LHCN-M2 (cell line): ENCODE measurements around the gene PRH1. TPM values are rescaled to one million over a fixed set of nuclear protein-coding genes. Genes with fewer than 3 reads are reported as not detected.

ENCODE experiments used
- DNase-seq: peaks from one replicate; pipeline ENCODE4 v3.0.0-alpha.2; 2012; ENCODE audit warnings: low read depth
- polyA plus RNA-seq: library from polyadenylated mRNA; unstranded; fragments of >200 nt; gene quantifications from one replicate; pipeline ENCODE4 v1.2.1, GENCODE V29; 2012; ENCODE audit warnings: missing spikeins
- total RNA-seq: library from RNA; depleted of rRNA; stranded (reverse); fragments of >200 nt; gene quantifications from 2 replicates; pipeline ENCODE4 v1.2.3, GENCODE V29; 2014; rRNA removed

The PRH1 gene
- 6.6 and 8.7 TPM in 2 replicates for total RNA-seq
- 2.4 TPM for polyA plus RNA-seq

DNA sequence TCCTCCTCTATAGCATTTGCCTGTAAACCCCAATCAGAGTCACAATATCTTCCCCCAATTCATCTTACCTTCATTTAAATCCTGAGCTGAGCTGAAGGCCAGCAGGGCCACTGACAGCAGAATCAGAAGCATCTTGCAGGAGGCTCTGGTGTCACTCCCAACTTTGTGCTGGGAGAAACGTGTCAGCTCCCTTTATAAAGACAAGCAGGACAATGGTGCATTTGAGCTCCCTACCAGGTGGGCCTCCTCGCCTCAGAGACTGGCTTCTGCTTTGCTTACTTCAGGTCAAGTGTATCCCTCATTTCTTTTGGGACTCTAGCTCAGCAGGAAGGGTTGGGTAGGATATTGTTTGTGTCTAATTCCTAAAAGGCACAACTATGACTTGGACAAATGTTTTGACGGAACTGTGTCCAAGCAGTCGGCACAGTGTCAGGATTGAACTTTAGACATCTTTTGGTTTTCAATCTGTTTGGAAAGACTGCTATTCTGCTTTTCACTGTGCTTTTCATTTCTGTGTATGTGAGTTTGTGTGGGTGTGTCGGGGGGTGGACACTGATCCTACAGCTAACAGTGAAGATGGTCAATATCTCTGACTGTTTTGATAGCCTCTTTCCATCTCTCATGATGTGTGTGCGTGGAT is at the start of gene PRH1:
Gene PRH1, minus strand, starts transcription at position 170 of the 640 bp plus-strand sequence. Its CDS starts 38 bp downstream, at position 132.
- no peak for DNase-seq

DNA sequence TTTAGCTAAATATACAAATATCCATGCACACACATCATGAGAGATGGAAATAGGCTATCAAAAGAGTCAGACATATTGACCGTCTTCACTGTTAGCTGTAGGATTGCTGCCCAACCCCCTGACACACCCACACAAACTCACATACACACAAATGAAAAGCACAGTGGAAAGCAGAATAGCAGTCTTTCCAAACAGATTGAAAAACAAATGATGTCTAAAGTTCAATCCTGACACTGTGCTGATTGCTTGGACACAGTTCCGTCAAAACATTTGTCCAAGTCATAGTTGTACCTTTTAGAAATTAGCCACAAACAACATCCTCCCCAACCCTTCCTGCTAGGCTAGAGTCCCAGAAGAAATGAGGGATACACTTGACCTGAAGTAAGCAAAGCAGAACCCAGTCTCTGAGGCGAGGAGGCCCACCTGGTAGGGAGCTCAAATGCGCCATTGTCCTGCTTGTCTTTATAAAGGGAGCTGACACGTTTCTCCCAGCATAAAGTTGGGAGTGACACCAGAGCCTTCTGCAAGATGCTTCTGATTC is 44.8 kb upstream of the PRH1 start, which contains the start of gene PRH2:
Gene PRH2, plus strand, starts transcription at position 491 of the 541 bp plus-strand sequence. Its CDS starts 38 bp downstream, at position 529.
- DNase-seq: no peak

DNA sequence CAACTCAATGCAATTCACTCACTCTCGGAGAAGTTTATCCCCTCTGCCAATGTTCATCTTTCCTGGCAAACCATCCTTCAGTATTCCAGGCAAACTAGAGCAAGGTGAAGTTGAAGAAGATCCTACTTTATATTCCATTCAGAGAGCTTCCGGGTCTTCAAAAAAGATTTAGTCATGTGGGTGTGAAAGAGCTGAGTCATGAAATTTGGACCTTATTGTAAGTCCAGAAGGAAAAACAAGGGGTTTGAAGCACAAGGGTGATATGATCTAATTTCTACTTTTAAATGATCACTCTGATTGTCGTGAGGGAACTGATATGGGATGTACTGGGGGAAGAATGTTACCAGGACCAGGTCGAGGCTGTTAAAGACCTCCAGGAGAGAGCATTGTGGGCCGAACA is 42.2 kb upstream of the PRH1 start:
- no peak for DNase-seq

DNA sequence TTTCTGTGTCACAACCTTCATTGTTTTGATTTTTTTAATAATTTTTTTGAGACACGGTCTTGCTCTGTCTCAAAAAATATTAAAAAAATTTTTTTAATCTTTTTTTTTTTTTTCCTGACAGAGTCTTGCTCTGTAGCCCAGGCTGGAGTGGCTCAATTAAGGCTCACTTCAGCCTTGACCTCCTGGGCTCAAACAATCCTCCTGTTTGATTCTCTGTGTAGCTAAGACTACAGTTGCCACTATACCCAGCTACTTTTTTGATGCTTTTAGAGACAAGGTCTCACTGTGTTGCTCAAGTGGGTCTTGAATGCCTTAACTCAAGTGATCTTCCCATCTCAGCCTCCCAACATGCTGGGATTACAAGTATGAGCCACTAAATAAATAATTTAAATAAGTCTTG is 35.8 kb upstream of the PRH1 start:
- no peak for DNase-seq

DNA sequence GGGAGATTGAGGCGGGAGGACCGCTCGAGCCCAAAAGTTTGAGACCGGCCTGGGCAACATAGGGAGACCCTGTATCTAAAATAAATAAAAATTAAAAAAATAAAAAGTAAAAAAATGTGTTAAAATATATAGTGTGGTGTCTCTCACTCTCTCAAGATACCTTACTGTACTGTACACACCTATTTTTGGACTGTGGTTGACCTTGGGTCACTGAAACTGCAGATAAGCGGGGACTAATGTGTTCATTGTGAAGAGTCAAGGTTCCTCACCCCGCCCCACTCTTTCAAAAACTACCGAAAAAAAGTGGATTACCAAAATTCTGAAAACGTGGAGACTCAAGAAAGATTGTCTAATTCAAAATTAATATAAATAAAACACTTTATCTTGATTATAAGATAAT is 26.3 kb upstream of the PRH1 start:
- DNase-seq: no peak

DNA sequence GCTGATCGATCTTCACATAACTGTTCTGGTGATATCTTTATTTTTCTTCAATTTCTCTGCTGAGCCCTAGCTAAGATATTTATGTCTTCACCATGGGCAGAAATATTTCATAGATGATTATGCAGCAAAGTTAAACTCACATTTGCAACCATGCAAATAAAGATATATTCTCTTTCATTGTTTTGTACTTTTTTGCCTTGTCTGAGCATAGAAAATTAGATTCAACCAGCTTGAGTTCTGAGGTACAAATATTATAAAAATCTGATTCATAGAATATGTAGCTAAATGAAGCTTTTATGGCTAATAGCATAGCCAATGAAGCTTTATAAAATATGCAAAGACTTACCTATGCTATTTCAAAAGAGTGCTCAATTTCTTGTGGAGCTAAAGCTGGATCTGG is 25.4 kb upstream of the PRH1 start, which contains the start of gene TAS2R13:
Gene TAS2R13, minus strand, starts transcription at position 101 of the 400 bp plus-strand sequence. CDS start 264 bp downstream, outside the sequence.
- DNase-seq: no peak

DNA sequence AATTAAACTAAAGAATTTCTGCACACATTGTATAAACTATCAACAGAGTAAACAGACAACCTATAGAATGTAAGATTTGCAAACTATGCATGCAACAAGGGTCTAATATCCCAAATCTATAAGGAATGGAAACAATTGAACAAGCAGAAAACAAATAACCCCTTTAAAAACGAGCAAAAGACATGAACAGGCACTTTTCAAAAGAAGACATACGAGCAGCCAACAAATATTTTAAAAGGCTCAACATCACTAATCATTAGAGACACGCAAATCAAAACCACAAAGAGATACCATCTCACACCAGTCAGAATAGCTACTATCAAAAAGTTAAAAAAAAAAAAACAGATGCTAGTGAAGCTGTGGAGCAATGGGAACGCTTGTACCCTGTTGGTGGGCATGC is 20.6 kb upstream of the PRH1 start:
- no peak for DNase-seq

DNA sequence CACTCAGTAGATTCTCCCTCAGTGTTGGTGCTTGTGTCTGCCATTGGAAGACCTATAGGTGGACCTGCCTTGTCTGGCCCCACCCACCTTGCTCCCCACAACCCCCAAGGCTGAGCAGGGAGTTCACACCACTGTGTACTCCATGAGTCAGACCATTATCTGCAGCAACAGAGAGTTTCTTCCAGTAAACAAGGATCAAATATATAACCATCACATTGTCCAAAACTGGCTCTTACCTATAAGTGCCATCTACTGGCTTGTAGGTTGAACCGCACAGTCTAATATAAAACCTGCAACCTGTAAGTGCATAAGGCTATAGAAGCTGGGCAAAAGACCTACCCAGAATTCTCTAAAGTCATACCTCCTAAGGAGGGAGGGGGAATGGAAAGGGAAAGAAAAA is 17.4 kb upstream of the PRH1 start:
- DNase-seq: peak; percentile 4

DNA sequence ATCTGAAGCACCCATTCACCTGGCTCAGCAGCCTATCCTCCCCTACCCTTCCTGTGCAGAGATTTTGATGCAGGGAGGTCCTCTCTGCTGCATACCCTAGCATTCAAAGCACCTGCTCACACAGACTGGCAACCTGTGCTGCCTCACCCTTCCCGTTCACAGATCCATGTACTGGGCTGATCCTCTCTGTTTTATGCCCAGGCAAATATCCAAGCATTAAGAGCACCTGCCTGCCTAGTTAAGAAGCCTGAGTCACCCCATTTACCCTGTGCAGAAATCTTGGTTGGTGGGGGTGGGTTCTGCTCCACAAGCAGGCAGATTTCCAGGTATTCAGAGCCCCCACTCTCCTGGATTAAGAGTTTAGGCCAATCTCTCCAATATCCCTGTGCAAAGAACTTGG is 16.9 kb upstream of the PRH1 start:
- no peak for DNase-seq

DNA sequence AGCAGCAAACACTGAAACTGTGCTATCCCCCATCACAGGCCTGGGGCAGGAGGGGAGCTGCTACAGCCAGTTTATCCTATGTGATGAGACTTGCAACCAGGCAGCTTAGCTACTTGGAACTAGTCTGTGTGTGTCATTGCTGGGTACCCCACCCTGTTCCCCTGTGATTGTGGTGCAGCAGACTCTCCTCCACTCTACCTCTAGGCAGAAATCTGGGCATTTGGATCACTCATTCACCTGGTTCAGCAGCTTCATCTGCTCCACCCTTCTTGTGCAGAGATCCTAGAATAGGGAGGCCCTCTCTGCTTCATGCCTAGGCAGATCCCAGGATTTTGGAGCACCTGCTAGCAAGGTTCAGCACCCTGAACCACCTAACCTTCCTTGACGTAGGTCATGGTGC is 16.5 kb upstream of the PRH1 start:
- no peak for DNase-seq

DNA sequence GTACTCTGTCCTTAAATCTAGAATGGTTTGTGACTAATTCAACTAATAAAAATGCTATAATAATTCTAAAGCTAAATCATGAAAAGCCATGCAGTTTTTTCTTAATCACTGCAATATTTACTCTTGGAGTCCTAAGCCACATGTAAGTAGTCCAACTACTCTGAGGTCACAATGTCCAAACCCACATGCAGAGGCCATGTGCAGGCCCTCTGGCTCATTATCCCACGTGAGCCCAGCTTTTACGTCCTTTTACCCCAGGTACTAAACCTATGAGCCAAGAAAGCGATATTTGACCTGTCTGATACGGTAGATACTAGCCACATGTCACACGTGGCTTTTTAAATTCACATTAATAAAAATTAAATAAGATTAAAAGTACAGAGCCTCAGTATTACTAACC is 12.8 kb upstream of the PRH1 start:
- no peak for DNase-seq

DNA sequence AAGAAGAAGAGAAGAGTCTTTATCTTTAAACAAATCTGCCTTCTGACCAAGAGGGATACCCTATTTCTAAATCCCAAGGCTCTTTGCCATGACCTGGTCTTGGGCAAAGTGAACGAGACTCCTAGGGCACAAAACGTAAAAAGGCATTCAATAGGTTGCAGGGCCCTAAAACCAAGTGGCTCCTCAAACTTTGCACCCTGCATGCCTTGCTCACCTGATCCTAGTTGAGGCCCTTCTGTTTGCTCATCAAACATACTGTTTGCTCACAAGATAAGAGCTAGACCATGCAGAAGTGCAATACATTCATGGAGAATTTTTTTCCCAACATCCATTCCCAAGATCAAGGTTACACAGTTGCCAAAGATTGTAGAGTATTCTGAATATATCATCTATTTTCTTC is 7.9 kb upstream of the PRH1 start:
- no peak for DNase-seq

DNA sequence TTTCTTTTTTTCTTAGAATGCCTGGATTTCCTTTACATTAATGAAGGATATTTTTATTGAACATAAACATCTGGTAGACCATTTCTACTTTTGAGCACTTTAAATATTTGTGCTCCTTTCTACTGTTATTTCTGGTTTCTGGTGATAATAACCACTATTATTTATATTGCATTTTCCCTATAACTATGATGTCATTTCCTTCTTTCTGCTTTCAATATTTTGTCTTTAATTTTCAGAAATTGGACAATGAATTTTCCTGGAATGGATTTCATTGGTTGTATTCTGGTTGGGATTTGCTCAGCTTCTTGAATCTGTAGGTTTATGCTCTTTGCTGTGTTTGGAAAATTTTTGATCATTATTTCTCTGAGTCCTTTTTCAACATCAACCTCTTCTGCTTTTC is 5.2 kb upstream of the PRH1 start:
- DNase-seq: no peak

DNA sequence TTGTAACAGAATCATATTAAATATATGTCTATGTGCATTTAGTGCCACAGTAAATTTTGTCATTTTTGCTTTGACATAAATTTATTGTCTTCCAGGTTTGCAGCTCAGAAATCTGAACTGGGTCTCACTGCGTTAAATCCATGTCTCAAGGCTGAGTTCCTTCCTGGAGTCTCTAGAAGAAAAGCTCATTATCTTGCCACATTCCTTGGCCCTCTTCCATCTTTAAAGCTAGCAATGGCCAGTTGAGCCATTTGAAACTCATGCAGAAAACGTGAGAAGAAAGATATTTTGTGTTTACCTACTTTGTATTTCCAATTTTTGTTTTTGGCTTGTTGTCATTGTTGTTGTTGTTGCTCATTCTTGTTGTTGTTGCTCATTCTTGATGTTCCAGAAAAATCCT is 10.7 kb downstream of the PRH1 start:
- no peak for DNase-seq

DNA sequence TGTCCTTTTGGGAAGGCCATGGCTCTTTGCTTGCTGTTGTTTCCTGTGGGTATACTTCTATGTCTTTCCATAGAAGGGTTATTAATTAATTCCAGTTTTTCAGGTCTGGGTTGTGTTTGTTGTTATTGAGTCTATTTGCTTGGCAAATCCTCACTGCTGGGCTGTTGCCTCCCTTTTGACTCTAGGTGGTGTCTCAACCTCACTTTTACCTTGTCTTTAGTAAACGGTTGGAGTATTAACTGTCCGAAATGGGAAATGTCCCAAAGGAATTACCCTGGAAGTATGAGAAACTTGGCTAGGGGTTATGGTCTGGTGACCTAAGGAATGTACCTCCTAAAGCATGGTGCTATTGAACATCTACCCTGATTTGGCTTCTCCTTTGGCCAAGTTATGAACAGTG is 16.7 kb downstream of the PRH1 start:
- no peak for DNase-seq

DNA sequence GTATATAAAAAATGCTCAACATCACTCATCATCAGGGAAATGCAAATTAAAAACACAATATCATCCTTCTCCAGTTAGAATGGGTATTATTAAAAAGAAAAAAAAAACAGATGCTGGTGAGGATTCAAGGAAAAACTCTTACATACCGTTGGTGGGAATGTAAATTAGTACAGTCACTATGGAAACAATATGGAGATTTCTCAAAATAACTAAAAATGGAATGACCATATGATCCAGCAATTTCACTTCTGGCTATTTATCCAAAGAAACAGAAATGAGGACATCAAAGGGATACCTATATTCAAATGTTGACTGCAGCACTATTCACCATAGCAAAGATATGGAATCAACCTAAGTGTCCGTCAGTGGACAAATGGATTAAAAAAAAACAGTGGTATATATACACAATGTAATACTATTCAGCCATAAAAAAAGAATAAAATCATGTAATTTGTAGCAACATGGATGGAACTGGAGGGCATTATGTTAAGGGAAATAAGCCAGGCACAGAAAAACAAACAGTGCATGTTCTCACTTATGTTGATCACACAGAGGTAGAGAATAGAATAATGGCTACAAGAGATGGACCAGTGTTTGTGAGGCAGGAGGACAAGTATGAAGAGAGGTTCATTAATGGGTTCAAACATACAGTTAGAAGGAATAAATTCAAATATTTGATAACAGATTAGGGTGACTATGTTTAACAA is 20.4 kb downstream of the PRH1 start:
- DNase-seq: no peak

DNA sequence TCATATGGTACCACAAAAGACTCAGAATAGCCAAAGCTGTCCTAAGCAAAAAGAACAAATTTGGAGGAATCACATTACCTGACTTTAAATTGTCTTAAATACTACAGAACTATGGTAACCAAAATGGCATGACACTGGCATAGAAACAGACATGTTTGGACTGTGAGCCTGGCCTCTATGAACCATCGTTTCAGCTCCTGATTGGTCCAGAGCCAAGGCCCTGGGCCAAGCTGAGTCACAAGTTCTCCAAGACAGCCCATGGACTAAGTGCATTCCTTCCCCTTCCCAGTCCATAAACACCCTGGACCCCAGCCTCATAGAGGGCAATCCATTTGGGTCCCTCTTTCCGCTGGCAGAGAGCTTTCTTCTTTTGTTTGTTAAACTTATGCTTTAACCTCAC is 22.7 kb downstream of the PRH1 start:
- DNase-seq: no peak

DNA sequence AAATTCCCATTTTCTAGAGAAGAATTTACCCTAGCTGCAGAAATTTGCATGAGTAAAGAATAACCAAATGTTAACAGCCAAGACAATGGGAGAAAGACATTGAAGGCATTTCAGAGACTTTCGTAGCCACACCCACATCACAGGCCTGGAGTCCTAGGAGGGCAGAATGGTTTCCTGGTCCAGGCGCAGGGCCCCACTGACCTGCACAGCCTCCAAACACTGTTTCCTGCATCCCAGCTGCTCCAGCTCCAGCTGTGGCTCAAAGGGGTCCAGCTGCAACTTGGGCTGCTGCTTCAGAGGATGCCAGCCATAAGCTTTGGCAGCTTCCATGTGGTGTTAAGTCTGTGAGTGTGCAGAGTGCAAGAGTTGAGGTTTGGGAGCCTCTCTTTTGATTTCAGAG is 28.2 kb downstream of the PRH1 start:
- DNase-seq: no peak

DNA sequence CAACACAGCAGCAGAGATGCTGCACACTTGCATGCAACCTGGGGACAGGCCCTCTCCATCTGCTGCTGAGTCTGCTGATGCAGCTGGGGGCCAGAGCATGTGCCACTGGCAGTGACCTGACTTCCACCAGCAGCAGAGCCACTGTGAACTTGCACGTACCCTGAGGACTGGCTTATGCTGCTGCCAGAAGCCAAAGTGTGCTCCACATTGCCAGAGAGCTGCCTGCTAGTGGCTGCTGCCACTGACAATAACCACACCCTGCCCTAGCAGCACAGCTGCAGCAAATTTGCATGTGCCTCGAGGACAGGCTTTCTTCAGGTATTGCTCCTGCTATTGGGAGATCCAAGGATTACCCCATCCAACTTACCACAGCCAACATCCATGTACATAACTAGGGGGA is 30.3 kb downstream of the PRH1 start:
- no peak for DNase-seq

DNA sequence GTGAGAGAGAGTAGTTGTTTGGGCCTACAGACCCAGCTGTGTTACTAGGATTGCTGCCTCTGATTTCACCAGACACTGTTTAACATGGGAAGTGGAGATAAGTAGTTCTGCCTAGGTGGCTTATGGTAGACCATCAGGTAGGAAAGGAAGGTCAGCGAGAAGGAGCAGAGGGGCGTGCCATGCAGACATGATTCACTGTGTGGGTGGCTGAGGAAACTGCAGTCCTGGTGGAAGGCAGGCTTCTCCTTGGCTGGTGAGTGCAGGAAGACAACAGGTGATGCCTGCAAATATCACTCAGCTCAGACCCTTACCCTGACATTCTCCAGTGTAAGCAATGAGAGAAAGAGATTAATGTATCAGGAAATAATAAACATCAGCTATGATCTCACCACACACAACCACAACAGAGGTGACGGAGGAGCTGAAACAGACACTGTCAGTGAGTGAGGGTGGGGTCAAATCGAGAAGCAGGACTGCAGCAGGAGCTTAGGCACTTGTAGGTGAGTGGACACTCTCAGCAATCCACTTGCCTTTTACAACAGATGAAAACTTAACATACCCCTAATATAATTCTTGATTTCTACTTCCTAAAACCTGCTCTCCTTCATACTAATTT is 32.7 kb downstream of the PRH1 start:
- no peak for DNase-seq

DNA sequence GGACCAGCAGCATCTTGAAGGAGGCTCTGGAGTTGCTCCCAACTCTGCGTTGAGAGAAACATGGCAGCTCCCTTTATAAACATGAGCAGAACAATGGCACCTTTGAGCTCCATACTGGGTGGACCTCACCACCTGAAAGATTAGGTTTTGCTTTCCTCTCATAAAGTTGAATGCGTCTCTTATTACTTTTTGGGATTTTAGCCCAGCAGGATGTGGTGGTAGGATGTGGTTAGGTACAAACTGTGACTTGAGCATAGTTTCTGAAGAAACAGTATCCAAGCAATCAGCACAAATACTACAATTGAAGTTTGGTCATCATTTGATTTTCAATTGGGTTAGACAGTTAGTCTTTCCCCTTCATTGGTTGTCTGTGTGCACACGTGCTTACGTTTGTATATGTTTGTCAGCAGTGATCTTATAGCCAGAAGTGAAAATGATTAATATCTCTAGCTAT is 34.6 kb downstream of the PRH1 start, which contains the start of gene PRR4:
Gene PRR4, minus strand, starts transcription at position 51 of the 454 bp plus-strand sequence. Its CDS starts 38 bp downstream, at position 13.
- DNase-seq: peak; percentile 70

DNA sequence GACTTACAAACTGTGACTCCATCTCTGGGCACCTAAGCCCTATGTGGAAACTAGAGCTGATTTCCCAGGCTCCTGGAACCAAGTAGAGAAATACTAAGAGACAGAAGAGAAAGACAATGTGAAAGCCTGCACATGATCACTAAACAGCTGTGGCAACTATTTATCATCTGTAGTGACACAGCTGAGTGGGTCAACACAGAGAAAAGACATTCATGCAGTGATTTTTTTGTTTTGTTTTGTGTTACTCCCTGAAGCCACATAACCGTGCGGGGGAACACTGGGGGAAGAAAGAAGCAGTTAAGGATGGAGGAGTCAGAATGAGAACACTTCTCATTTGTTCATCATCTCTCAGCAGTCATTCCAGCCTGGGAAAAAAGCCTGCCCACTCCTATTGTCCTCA is 36.3 kb downstream of the PRH1 start:
- peak; percentile 94 for DNase-seq
